Lower leg skin (tissue), 3 donors: Measurements from ENCODE around the gene ZDHHC9.

Experiments
- CTCF ChIP-seq, 3 donors: fragments of 450-650 bp; IDR thresholded peaks; one replicate each; pipeline ENCODE4 v1.5.1; 2016; ENCODE audit warnings: antibody characterized with exemption in 3 of 3, mild to moderate bottlenecking in 3 of 3, moderate library complexity in 2 of 3
- POLR2A ChIP-seq, 2 donors: fragments of 450-650 bp; IDR thresholded peaks; one replicate each; pipeline ENCODE4 v1.6.1; 2016 to 2017; ENCODE audit warnings: antibody characterized with exemption in 2 of 2, mild to moderate bottlenecking in 1 of 2, moderate library complexity in 1 of 2

- TF ChIP-seq CTCF (IDR thresholded peaks at IDR 0.05) (no peak), POLR2A (IDR thresholded peaks at IDR 0.05) (no peak)
Measured at GRCh38 chrX:129786210-129786651, 57.5 kb downstream of the ZDHHC9 start.
